Psoas muscle (tissue), 8 donors: ENCODE data around the gene FGF14. TPM values are rescaled to one million over a fixed set of nuclear protein-coding genes. Genes with fewer than 3 reads are reported as not detected.

Source experiments
- ATAC-seq, 4 donors: fragments of 200-7000 bp; cut with Tn5 transposase; one replicate each; pipeline ENCODE4 v1.9.1; 2020; ENCODE audit warnings: moderate library complexity in 3 of 4, mild to moderate bottlenecking in 2 of 4
- DNase-seq, 2 donors: peaks; one replicate each; pipeline ENCODE4 v3.0.0-alpha.2; 2020
- H3K27ac ChIP-seq: fragments of 200-600 bp; one replicate; pipeline ENCODE4 v1.8.0; 2022
- H3K27me3 ChIP-seq, 3 donors: fragments of 200-600 bp in 1 of 3; one replicate each; pipeline versions ENCODE4 v1.6.1 to v1.8.0; 2013 to 2022; ENCODE audit warnings: low read length in 2 of 3, mild to moderate bottlenecking in 2 of 3, moderate library complexity in 1 of 3; ENCODE audit not compliant: insufficient read depth in 3 of 3
- H3K36me3 ChIP-seq, 2 donors: fragments of 200-600 bp in 1 of 2; one replicate each; pipeline versions ENCODE4 v1.6.1 to v1.8.0; 2013 to 2022; ENCODE audit warnings: low read depth in 1 of 2, mild to moderate bottlenecking in 1 of 2, moderate library complexity in 1 of 2; ENCODE audit not compliant: insufficient read depth in 1 of 2
- H3K4me1 ChIP-seq: fragments of 200-600 bp; one replicate; pipeline ENCODE4 v1.8.0; 2022
- H3K4me3 ChIP-seq: fragments of 200-600 bp; one replicate; pipeline ENCODE4 v1.8.0; 2022; ENCODE audit warnings: mild to moderate bottlenecking
- H3K9me3 ChIP-seq: fragments of 200-600 bp; one replicate; pipeline ENCODE4 v1.8.0; 2022
- CTCF ChIP-seq: fragments of 200-600 bp; IDR thresholded peaks from one replicate; pipeline ENCODE4 v1.8.0; 2022; ENCODE audit warnings: antibody characterized with exemption
- WGBS, 3 donors: extraction: QIAGEN DNeasy Blood & Tissue Kit; methylation state at CpG; one replicate each; pipeline versions ENCODE4 v1.1.6 to v1.1.7; 2013; 5-methylcytosine and 5-hydroxymethylcytosine counted together
- intact Hi-C, 2 donors: fragments of 100-400 bp; cut with DNase I; formaldehyde crosslinking; loops; one replicate each; pipeline versions ENCODE4 v1.11.0 to v1.14.2; 2022
- polyA plus RNA-seq, 3 donors: library from polyadenylated mRNA; stranded (reverse); fragments of 200-250 nt; gene quantifications; one replicate each; pipeline ENCODE4 v1.2.3, GENCODE V29; 2013
- total RNA-seq, 4 donors: library from RNA; stranded (reverse); fragmentation: NEBNext Ultra II Directional in 2 of 4; extraction: Animal tissue kit (Norgen Biotek cat#: 25700) in 2 of 4; gene quantifications; one replicate each; pipeline versions ENCODE4 v1.2.1 to v1.2.4, GENCODE V29; 2021 to 2023
- donor health status: healthy with polysubstance abuse.
- donor health status: DM: no; HTN: no; CAD: no; lungs with moderate emphysema.
- donor health status: Bipolar disorder and iron deficiency.
- donor health status: healthy.
- donor health status: DM: yes; HTN: yes; CAD: no.
- donor health status: DM: no; HTN: no; CAD: no.
- donor health status: DM: no; HTN: no; CAD: no.
- donor health status: DM: yes; HTN: yes; CAD: no.

Gene FGF14
- total and polyA plus RNA-seq, 7 donors: 0.01 to 0.05 (median 0.02) TPM; not detected in 4

GRCh38 chr13:102327119-102327617, 74.7 kb downstream of the FGF14 start:
- no peaks in the 10 kb centered on the region for H3K27me3 ChIP-seq
- no peak overlapping the region for H3K27ac ChIP-seq
- WGBS, 3 donors: 79 to 81% (median 81%) methylated on average over 3 of the region's 3 CpGs
- H3K4me1 ChIP-seq: no peaks in the 10 kb centered on the region
- no peak for TF ChIP-seq CTCF
- DNase-seq (no peak), ATAC-seq (no peak)
- no peaks in the 10 kb centered on the region for H3K9me3 ChIP-seq
- no peaks in the 10 kb centered on the region for H3K36me3 ChIP-seq
- no peak overlapping the region for H3K4me3 ChIP-seq
- intact Hi-C loops: no loop called here

DNA sequence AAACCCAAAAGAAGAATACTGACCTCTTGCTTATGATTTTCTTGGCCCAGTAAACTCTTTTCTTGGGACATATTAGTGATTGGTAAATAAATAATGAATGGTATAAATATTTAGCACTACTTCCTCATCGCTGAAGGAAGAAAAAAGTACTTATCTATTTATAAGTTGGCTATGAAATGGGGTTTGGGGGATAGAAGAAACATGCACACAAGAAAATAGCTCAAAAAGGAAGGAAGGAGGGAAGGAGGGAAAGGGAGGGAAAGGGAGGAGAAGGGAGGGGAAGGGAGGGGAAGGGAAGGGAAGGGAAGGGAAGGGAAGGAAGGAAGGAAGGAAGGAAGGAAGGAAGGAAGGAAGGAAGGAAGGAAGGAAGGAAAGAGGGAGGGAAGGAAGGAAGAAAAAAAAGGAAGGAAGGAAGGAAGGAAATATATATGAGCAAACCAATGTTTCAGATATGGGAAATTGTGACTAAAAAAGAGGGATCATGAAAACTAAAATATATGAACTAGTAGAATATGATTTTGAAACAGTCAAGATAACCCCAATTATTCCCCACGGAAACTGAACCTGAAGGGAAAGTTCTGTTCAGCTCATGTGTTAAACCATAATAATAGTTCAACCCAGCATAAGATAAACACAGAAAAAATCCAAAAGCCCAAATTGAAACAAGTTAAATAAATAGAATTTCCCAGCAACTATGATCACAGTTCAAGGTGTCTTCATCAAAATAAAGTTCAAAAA, 75.3 kb downstream of the FGF14 start:
- no peaks in the 10 kb centered on the region for H3K4me1 ChIP-seq
- DNase-seq (no peak), ATAC-seq (no peak)
- H3K4me3 ChIP-seq: no peak overlapping the region
- TF ChIP-seq CTCF: no peak
- no peaks in the 10 kb centered on the region for H3K36me3 ChIP-seq
- no peaks in the 10 kb centered on the region for H3K9me3 ChIP-seq
- intact Hi-C loops: no loop called here
- WGBS, 3 donors: 76 to 84% (median 79%) methylated on average over 2 of the region's 2 CpGs
- H3K27me3 ChIP-seq: no peaks in the 10 kb centered on the region
- H3K27ac ChIP-seq: no peak overlapping the region

DNA sequence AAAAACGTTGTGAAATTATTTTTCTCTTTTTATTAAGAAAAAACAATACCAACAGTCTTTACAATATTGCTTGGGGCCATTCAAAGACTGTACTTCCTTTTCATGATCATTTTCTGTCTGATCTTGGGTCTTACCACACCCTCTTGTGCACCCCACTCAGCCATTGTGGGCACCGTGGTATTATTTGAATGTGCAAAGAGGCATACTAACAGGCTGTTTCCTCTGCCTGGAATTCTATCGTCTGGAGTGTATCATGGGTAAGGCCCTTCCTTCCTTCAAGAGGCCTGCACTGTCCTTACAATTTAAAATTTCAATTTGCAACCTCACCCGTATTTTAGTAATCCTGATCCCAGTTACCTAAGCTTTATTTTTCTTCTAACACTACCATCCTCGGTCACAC, 76.5 kb downstream of the FGF14 start:
- ATAC-seq (no peak), DNase-seq (no peak)
- Histone ChIP-seq H3K27me3 (no peaks in the 10 kb centered on the region), H3K36me3 (no peaks in the 10 kb centered on the region), H3K27ac (no peak overlapping the region), H3K4me1 (no peaks in the 10 kb centered on the region), H3K4me3 (no peak overlapping the region), H3K9me3 (no peaks in the 10 kb centered on the region)
- WGBS, 3 donors: 57 to 63% (median 57%) methylated on average over 5 of the region's 5 CpGs
- TF ChIP-seq CTCF: no peak
- intact Hi-C loops: no loop called here

GRCh38 chr13:102323505-102323904, 78.3 kb downstream of the FGF14 start:
- ATAC-seq (no peak), DNase-seq (no peak)
- Histone ChIP-seq H3K4me3 (no peak overlapping the region), H3K27me3 (no peaks in the 10 kb centered on the region), H3K36me3 (no peaks in the 10 kb centered on the region), H3K27ac (no peak overlapping the region), H3K4me1 (no peaks in the 10 kb centered on the region), H3K9me3 (no peaks in the 10 kb centered on the region)
- TF ChIP-seq CTCF: no peak
- WGBS, 3 donors: 62 to 71% (median 65%) methylated on average over 1 of the region's 1 CpG
- intact Hi-C loops: no loop called here

- Histone ChIP-seq H3K27ac (no peak overlapping the region), H3K9me3 (no peaks in the 10 kb centered on the region), H3K36me3 (no peaks in the 10 kb centered on the region), H3K4me1 (no peaks in the 10 kb centered on the region), H3K27me3 (no peaks in the 10 kb centered on the region), H3K4me3 (no peak overlapping the region)
- DNase-seq (no peak), ATAC-seq (no peak)
- intact Hi-C loops: no loop called here
- TF ChIP-seq CTCF: no peak
- WGBS, 3 donors: 68 to 76% (median 70%) methylated on average over 1 of the region's 1 CpG
Measured at GRCh38 chr13:102323012-102323411, 78.8 kb downstream of the FGF14 start.
